Measurements from ENCODE around the gene EXOC2.

The EXOC2 gene

DNA sequence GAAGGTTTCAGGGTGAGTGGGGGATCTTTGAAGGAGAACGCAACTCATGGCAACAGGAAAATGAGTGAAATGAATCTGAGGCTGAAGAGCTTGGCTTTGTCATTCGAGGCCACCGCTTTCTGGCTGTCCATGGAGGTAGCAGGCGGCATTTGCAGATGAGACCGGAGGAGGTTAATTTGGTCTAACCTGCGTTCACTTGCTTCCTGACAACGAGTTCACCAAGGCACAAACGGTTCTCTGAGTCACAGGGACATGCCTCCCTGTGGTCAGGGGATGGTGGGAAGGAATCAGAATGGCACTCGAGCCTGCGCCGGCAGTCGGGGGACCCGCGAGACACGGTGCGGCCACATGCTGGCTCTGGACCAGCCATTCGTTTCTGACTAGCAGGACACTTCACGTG is 226.4 kb downstream of the EXOC2 start (continued):
- TF ChIP-seq CREB5 (CRISPR knock-in tag; IDR thresholded peaks at IDR 0.05; ENCODE audit: low read depth) (no peak), TCF4 (CRISPR knock-in tag; IDR thresholded peaks at IDR 0.05; ENCODE audit: borderline replicate concordance) (no peak)

DNA sequence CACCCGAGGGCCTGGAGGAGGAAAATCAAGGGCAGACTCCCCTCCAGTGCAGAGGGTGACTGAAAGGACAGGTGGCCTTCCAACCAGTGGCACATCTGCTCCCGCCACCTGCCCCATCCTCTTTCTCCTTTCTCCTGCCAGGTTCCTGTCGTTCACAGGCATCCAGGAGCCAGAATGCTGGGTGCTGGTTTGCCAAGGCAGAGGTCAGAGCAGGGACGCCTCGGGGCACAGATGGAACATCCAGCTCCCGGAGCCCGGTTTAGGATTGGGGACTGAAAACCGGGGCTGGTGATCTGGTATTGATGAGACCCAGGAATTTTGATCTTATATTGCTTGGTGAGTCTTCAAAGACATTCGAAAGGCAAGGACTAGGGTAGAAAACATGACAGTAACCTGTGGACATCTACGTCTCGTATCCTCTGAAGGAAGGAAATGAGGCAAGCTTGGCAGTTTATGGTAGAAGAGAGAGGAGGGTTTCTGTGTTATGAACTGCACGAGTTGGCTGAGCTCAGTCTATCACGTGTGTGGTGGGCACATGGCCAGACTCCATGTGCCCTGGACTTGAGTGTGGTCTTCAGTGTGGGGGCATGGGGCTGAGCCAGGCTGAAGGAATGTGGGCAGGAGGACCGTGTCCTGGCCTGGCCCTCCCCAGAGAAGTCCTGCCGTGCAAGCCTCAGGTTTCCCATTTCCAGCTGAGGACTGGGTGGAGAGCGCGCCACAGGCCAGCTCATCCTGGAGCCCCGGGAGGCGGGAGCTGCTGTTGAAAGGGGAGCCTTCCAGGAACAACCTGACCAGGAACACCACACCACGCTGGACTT is 227.2 kb downstream of the EXOC2 start:
- no peak for ATAC-seq

GRCh38 chr6:456887-457286 is 236.1 kb downstream of the EXOC2 start:
- ATAC-seq, result no peak
- TF ChIP-seq ARNTL (CRISPR knock-in tag; IDR thresholded peaks at IDR 0.05; ENCODE audit: borderline replicate concordance, low read depth) (no peak), TSHZ2 (CRISPR knock-in tag; IDR thresholded peaks at IDR 0.05) (no peak), ZNF8 (CRISPR knock-in tag; IDR thresholded peaks at IDR 0.05) (no peak), TOX (CRISPR knock-in tag; IDR thresholded peaks at IDR 0.05; ENCODE audit: borderline replicate concordance) (no peak), ZNF565 (CRISPR knock-in tag; conservative IDR thresholded peaks at IDR 0.05; ENCODE audit: low read depth) (no peak)

More for the DNA sequence above, 227.2 kb downstream of the EXOC2 start:
- no peak for TF ChIP-seq SNAI2 (CRISPR knock-in tag; IDR thresholded peaks at IDR 0.05)
- no peak for TF ChIP-seq ZFP3 (CRISPR knock-in tag; IDR thresholded peaks at IDR 0.05)
- TF ChIP-seq ESRRG (CRISPR knock-in tag; IDR thresholded peaks at IDR 0.05), result no peak
- TF ChIP-seq CREB5 (CRISPR knock-in tag; IDR thresholded peaks at IDR 0.05; ENCODE audit: low read depth), result no peak
- TF ChIP-seq ZNF8 (CRISPR knock-in tag; IDR thresholded peaks at IDR 0.05), result no peak
- TF ChIP-seq ZNF70 (CRISPR knock-in tag; IDR thresholded peaks at IDR 0.05), result no peak
- TF ChIP-seq ARNTL (CRISPR knock-in tag; IDR thresholded peaks at IDR 0.05; ENCODE audit: borderline replicate concordance, low read depth), result no peak
- no peak for TF ChIP-seq ZC3H10 (CRISPR knock-in tag; IDR thresholded peaks at IDR 0.05)
- TF ChIP-seq, protein P1, sequence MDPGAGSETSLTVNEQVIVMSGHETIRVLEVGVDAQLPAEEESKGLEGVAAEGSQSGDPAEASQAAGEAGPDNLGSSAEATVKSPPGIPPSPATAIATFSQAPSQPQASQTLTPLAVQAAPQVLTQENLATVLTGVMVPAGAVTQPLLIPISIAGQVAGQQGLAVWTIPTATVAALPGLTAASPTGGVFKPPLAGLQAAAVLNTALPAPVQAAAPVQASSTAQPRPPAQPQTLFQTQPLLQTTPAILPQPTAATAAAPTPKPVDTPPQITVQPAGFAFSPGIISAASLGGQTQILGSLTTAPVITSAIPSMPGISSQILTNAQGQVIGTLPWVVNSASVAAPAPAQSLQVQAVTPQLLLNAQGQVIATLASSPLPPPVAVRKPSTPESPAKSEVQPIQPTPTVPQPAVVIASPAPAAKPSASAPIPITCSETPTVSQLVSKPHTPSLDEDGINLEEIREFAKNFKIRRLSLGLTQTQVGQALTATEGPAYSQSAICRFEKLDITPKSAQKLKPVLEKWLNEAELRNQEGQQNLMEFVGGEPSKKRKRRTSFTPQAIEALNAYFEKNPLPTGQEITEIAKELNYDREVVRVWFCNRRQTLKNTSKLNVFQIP (CRISPR knock-in tag; IDR thresholded peaks at IDR 0.05; ENCODE audit: borderline replicate concordance, low read depth), result no peak
- TF ChIP-seq TSHZ2 (CRISPR knock-in tag; IDR thresholded peaks at IDR 0.05), result no peak
- TF ChIP-seq RARB (CRISPR knock-in tag; IDR thresholded peaks at IDR 0.05), result no peak
- no peak for TF ChIP-seq BACH2 (CRISPR knock-in tag; IDR thresholded peaks at IDR 0.05; ENCODE audit: borderline replicate concordance)
- TF ChIP-seq, protein P2, sequence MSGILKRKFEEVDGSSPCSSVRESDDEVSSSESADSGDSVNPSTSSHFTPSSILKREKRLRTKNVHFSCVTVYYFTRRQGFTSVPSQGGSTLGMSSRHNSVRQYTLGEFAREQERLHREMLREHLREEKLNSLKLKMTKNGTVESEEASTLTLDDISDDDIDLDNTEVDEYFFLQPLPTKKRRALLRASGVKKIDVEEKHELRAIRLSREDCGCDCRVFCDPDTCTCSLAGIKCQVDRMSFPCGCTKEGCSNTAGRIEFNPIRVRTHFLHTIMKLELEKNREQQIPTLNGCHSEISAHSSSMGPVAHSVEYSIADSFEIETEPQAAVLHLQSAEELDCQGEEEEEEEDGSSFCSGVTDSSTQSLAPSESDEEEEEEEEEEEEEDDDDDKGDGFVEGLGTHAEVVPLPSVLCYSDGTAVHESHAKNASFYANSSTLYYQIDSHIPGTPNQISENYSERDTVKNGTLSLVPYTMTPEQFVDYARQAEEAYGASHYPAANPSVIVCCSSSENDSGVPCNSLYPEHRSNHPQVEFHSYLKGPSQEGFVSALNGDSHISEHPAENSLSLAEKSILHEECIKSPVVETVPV (CRISPR knock-in tag; IDR thresholded peaks at IDR 0.05), result no peak
- no peak for TF ChIP-seq ZFP30 (CRISPR knock-in tag; IDR thresholded peaks at IDR 0.05)
- TF ChIP-seq CSDC2 (CRISPR knock-in tag; IDR thresholded peaks at IDR 0.05), result no peak
- TF ChIP-seq ISL1 (CRISPR knock-in tag; IDR thresholded peaks at IDR 0.05), result no peak

Measured in SK-N-SH treated with all-trans-retinoic acid at 6 μM for 48 hours (cell line).